Naive B cell (primary cell): ENCODE results near the gene MPP3. TPM values are rescaled to one million over a fixed set of nuclear protein-coding genes. Genes with fewer than 3 reads are reported as not detected.
"Not testable (repeated sequence)": the region's sequence is repeated elsewhere in the genome, so short reads cannot be mapped to it uniquely, and the experiment has no call there.

Experiments
- ATAC-seq, 2 donors: fragments of 150-1000 bp; cut with Tn5 transposase; 2 replicates each; pipeline ENCODE4 v1.10.0; 2021; ENCODE audit warnings: low read depth in 2 of 2, mild to moderate bottlenecking in 2 of 2, moderate library complexity in 2 of 2
- DNase-seq: peaks from one replicate; pipeline ENCODE4 v3.0.0; 2022
- H3K27ac Mint-ChIP-seq, 6 donors: one replicate each; pipeline ENCODE4 v1.8.0; 2020 to 2022; ENCODE audit warnings: mild to moderate bottlenecking in 6 of 6, mixed read lengths in 6 of 6, moderate library complexity in 5 of 6, inconsistent platforms in 2 of 6
- H3K27me3 Mint-ChIP-seq, 3 donors: one replicate each; pipeline ENCODE4 v1.8.0; 2021 to 2022; ENCODE audit warnings: mixed read lengths in 3 of 3, mild to moderate bottlenecking in 1 of 3
- H3K36me3 Mint-ChIP-seq, 2 donors: one replicate each; pipeline ENCODE4 v1.8.0; 2020 to 2022; ENCODE audit warnings: mixed read lengths in 2 of 2, inconsistent platforms in 1 of 2, mild to moderate bottlenecking in 1 of 2
- H3K4me1 Mint-ChIP-seq, 3 donors: one replicate each; pipeline ENCODE4 v1.8.0; 2020 to 2022; ENCODE audit warnings: mixed read lengths in 3 of 3, inconsistent platforms in 1 of 3, mild to moderate bottlenecking in 1 of 3, moderate library complexity in 1 of 3
- H3K4me3 Mint-ChIP-seq, 8 donors: one replicate each; pipeline ENCODE4 v1.8.0; 2020 to 2022; ENCODE audit warnings: mild to moderate bottlenecking in 8 of 8, mixed read lengths in 8 of 8, moderate library complexity in 8 of 8, inconsistent platforms in 2 of 8
- H3K9me3 Mint-ChIP-seq, 7 donors: one replicate each; pipeline ENCODE4 v1.8.0; 2020 to 2022; ENCODE audit warnings: mixed read lengths in 7 of 7, mild to moderate bottlenecking in 5 of 7, inconsistent platforms in 2 of 7, moderate library complexity in 1 of 7
- polyA plus RNA-seq, 6 donors: library from polyadenylated mRNA; unstranded; fragments of 300-500 nt; fragmentation: Illumina TruSeq; gene quantifications; one replicate each; pipeline ENCODE4 v1.2.3, GENCODE V29; 2021; ENCODE audit warnings: low read depth in 6 of 6

Gene MPP3
- polyA plus RNA-seq, 6 donors from 2014 or later, result not detected

DNA sequence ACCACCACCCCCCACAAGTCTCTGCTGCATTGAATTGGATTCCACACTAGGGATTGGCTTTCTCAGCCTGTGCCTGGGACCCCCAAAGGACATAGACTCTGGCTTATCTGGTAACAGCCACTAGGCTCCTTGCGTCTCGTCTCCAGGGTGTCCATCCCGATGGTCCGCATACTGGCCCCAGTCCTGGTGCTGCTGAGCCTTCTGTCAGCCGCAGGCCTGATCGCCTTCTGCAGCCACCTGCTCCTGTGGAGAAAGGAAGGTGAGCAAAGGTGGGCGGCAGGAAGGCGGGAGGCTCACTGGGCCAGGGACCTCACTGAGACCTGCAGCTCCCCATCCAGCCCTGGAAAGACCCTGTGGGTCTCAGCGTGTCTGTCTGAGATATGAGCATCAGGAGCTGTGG is 22.1 kb upstream of the MPP3 start:
- no peak for DNase-seq
- Mint-ChIP-seq H3K27me3 (peaks cover 19 to 70% (median 54%) of the 10 kb centered on the region in 3 donors), H3K4me1 (peaks cover 0 to 4% (median 0%) of the 10 kb centered on the region in 3 donors), H3K27ac (no peak overlapping the region), H3K4me3 (no peak overlapping the region), H3K36me3 (peaks cover 3 to 6% of the 10 kb centered on the region in 2 donors), H3K9me3 (peaks cover 0 to 7% (median 0%) of the 10 kb centered on the region in 7 donors)
- ATAC-seq, result no peak

DNA sequence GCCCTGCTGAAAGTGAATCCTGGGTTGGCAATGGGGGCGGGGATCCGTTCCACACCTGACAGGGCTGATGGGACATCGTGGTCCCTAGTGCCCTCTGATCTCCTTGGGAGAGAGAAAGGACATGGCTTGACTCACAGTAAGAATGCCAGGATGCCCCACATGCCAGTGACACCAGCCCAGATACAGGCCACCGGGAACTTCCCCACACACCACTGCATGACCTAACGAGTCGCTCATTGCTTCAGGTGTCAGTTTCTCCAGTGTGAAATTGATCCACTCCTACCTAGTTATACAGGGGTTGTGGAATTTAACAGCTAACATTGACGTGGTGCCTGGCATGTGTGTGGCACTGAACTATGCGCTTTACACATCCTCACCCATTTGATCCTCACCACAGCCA is 21.6 kb upstream of the MPP3 start:
- Mint-ChIP-seq H3K4me3 (no peak overlapping the region), H3K9me3 (peaks cover 0 to 7% (median 0%) of the 10 kb centered on the region in 7 donors), H3K27ac (no peak overlapping the region), H3K36me3 (peaks cover 3 to 6% of the 10 kb centered on the region in 2 donors), H3K4me1 (peaks cover 0 to 4% (median 0%) of the 10 kb centered on the region in 3 donors), H3K27me3 (peaks cover 19 to 70% (median 60%) of the 10 kb centered on the region in 3 donors)
- ATAC-seq (no peak), DNase-seq (no peak)

DNA sequence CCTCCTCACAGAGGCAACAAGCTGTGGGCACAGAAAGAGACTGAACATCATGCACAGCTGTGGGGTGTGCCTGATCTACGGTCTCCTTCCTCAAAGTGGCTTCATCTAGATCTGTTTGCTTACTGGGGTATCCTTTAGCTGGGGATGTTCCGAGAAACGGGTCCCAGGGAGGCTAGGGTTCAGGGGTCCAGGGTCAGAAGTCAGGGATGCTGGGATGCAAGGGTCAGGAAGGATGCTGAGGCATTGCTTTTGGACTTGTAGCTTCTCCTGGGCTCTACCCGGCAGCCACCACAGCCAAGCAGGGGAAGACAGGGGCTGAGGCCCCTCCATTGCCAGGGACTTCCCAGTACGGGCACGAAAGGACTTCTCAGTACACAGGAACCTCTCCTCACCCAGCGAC is 20.6 kb upstream of the MPP3 start:
- ATAC-seq (no peak), DNase-seq (no peak)
- Mint-ChIP-seq H3K36me3 (peaks cover 3 to 6% of the 10 kb centered on the region in 2 donors), H3K4me1 (peaks cover 0 to 4% (median 0%) of the 10 kb centered on the region in 3 donors), H3K27me3 (peaks cover 18 to 77% (median 68%) of the 10 kb centered on the region in 3 donors), H3K27ac (no peak overlapping the region), H3K9me3 (peaks cover 0 to 7% (median 0%) of the 10 kb centered on the region in 7 donors), H3K4me3 (no peak overlapping the region)

DNA sequence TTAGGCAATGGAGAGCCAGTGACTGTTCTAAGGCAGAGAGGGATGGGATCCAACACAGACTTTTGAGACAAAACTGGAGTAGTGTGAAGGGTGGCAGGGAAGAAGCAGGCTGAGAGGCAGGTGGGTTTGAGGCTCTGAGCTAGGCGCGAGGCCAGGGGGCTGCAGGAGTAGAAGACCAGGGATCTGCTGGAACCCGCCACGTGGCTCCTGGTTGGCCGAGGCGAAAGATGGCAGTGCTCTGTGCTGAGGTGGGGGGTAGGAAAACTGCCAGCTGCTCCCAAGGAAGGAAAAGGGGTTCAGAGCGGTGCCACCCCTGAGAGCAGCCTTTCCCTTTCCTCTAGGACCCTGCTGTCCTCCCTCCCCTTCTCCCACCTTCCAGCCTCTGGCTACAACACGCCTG is 19.6 kb upstream of the MPP3 start:
- no peak overlapping the region for H3K4me3 Mint-ChIP-seq
- no peak for ATAC-seq
- no peak for DNase-seq
- no peak overlapping the region for H3K27ac Mint-ChIP-seq
- peaks cover 3 to 6% of the 10 kb centered on the region in 2 donors for H3K36me3 Mint-ChIP-seq
- peaks cover 0 to 4% (median 0%) of the 10 kb centered on the region in 3 donors for H3K4me1 Mint-ChIP-seq
- H3K9me3 Mint-ChIP-seq, result peaks cover 0 to 7% (median 0%) of the 10 kb centered on the region in 7 donors
- peaks cover 21 to 74% (median 64%) of the 10 kb centered on the region in 3 donors for H3K27me3 Mint-ChIP-seq

DNA sequence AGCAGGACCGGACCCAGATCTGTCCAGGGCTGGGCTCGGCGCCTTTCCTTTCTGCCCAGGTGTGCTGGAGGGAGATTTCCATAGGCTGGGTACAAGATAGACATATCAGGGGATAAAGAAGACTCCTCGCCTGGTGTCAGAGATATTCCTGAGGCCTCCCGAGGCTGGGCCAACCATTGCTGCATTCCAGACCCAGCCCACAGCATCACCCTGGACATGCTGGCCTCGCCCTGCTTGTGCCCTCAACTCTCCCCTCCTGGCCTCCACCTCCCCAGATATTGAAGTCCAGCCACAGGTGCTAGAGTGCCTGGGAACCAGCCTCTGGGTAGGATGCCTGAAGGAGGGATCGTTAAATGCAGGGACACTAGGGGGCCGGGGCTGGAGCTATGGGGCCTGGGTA is 16.2 kb upstream of the MPP3 start:
- H3K36me3 Mint-ChIP-seq, result peaks cover 3 to 6% of the 10 kb centered on the region in 2 donors
- peaks cover 27 to 78% (median 58%) of the 10 kb centered on the region in 3 donors for H3K27me3 Mint-ChIP-seq
- H3K4me1 Mint-ChIP-seq, result peaks cover 4 to 6% (median 4%) of the 10 kb centered on the region in 3 donors
- no peak overlapping the region for H3K4me3 Mint-ChIP-seq
- no peak for DNase-seq
- H3K27ac Mint-ChIP-seq, result no peak overlapping the region
- H3K9me3 Mint-ChIP-seq, result no peaks in the 10 kb centered on the region
- no peak for ATAC-seq

DNA sequence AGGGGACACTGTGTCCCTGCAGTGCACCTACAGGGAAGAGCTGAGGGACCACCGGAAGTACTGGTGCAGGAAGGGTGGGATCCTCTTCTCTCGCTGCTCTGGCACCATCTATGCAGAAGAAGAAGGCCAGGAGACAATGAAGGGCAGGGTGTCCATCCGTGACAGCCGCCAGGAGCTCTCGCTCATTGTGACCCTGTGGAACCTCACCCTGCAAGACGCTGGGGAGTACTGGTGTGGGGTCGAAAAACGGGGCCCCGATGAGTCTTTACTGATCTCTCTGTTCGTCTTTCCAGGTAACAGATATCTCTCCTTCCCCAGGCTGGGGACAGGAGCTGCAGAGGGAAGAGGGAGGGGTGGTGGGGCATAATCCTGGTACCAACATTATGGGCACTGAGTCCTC is 15.7 kb upstream of the MPP3 start:
- ATAC-seq, result no peak
- Mint-ChIP-seq H3K27me3 (peaks cover 27 to 73% (median 57%) of the 10 kb centered on the region in 3 donors), H3K27ac (no peak overlapping the region)

DNA sequence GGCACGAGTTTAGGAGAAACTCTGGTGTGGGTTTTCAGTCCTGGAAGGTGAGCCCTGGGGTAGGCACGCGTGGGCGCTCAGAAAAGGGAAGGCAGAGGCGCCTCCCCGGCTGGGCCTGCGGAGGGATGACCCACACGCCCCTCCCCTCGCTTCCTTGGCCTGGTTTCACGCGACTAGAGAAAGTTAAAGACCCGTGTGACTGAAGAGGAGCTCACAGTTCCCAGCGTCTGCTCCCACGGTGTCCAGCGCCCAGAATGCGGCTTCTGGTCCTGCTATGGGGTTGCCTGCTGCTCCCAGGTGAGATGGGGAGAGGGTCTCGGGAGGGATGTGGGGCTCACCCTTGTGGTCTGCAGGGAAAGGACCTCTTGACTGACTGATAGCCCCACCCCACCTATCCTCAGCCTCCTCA is 14.0 kb upstream of the MPP3 start, which contains the start of gene CD300LG:
Gene CD300LG (plus strand): TSS at position 214 of the 409 bp plus-strand sequence. CDS start 41 bp downstream, at position 255.
- DNase-seq (no peak), ATAC-seq (no peak)
- no peak within 1 kb of the TSS for H3K4me3 Mint-ChIP-seq

More for the DNA sequence above, 15.7 kb upstream of the MPP3 start:
- H3K4me1 Mint-ChIP-seq, result peaks cover 4 to 6% (median 4%) of the 10 kb centered on the region in 3 donors
- no peaks in the 10 kb centered on the region for H3K9me3 Mint-ChIP-seq
- no peak overlapping the region for H3K4me3 Mint-ChIP-seq
- DNase-seq, result no peak
- peaks cover 3 to 6% of the 10 kb centered on the region in 2 donors for H3K36me3 Mint-ChIP-seq

DNA sequence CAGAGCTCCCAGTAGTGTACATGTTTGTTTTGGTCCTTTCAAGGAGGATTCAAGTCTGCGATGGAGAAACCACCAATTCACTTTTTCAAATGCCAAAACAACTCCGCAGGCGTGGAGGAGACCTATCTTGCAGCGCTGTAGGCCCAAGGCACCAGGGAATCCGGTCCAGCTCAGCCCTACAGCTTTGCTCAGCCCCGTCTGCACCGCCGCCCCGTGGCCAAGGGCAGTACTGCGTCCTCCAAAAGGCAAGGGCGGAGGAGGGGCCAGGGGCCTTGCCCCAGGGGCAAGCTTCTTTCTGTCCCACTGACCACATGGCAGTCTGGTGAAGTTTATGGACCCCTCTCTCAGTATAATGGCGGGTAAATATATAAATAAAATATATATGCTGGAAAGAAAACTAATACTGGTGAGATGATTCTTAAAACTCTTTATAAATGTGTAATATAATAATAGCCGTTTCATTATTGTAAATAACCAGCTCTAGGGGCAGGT is 13.3 kb upstream of the MPP3 start:
- no peak overlapping the region for H3K27ac Mint-ChIP-seq
- peak; percentile 57 for DNase-seq
- H3K4me3 Mint-ChIP-seq, result no peak overlapping the region

More for the DNA sequence above, 14.0 kb upstream of the MPP3 start, which contains the start of gene CD300LG:
- H3K27me3 Mint-ChIP-seq, result peaks cover 23 to 62% (median 50%) of the 10 kb centered on the region in 3 donors
- peaks cover 3 to 13% of the 10 kb centered on the region in 2 donors for H3K36me3 Mint-ChIP-seq
- H3K9me3 Mint-ChIP-seq, result peaks cover 0 to 5% (median 0%) of the 10 kb centered on the region in 7 donors
- peaks cover 3 to 6% (median 4%) of the 10 kb centered on the region in 3 donors for H3K4me1 Mint-ChIP-seq
- peak within 1 kb of the TSS in 1 of 6 donors; percentile 61 for H3K27ac Mint-ChIP-seq

DNA sequence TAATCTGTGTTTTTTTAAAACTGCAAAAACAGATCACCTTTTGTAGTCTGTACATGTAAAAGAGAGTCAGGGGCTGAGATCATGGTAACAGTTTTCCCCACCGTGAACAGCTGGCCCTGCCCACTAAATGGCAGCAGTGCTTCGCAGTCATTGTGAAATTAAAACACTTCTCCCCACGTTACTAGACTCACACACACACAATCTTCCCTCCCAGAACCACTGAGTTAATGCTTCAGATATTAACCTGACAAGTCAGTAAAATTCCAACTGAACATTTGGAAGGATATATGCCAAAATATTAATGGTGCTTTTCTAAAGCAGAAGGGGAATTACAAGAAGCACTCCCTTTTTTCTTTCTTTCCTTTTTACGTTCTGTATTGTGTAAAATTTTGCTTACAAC is 12.8 kb upstream of the MPP3 start:
- no peak overlapping the region for H3K4me3 Mint-ChIP-seq
- no peak for ATAC-seq
- peaks cover 0 to 7% of the 10 kb centered on the region in 2 donors for H3K36me3 Mint-ChIP-seq
- no peak overlapping the region for H3K27ac Mint-ChIP-seq
- peaks cover 19 to 53% (median 40%) of the 10 kb centered on the region in 3 donors for H3K27me3 Mint-ChIP-seq
- peaks cover 0 to 6% (median 4%) of the 10 kb centered on the region in 3 donors for H3K4me1 Mint-ChIP-seq
- H3K9me3 Mint-ChIP-seq, result peaks cover 0 to 5% (median 0%) of the 10 kb centered on the region in 7 donors
- DNase-seq, result no peak

More for the DNA sequence above, 13.3 kb upstream of the MPP3 start:
- Mint-ChIP-seq H3K36me3 (peaks cover 0 to 8% of the 10 kb centered on the region in 2 donors), H3K9me3 (peaks cover 0 to 5% (median 0%) of the 10 kb centered on the region in 7 donors), H3K4me1 (peaks cover 0 to 6% (median 4%) of the 10 kb centered on the region in 3 donors), H3K27me3 (peaks cover 19 to 55% (median 43%) of the 10 kb centered on the region in 3 donors)
- ATAC-seq, result peak; percentile 89 to 91

DNA sequence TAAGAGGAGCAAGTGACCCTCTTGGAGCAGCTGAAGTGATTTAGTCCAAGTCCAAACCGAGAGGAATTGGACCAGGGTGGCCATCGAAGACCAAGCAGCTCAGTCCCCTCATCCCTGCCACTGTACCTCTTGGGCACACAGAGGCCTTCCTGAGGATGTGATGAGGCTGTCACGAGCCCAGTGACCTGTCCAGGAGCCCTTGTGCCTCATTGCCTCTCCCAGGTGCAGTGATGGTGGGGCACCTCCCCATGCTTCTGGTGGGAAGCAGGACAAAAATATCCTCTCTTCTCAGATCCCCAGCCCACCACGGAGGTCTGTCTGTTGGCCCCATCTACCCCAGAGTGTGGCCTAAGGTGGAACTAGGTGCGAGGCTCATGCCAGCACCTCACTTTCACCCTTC is 11.3 kb upstream of the MPP3 start:
- H3K27ac Mint-ChIP-seq, result no peak overlapping the region
- ATAC-seq (no peak), DNase-seq (no peak)
- peaks cover 0 to 5% (median 0%) of the 10 kb centered on the region in 7 donors for H3K9me3 Mint-ChIP-seq
- H3K4me3 Mint-ChIP-seq, result no peak overlapping the region
- H3K4me1 Mint-ChIP-seq, result peaks cover 0 to 8% (median 6%) of the 10 kb centered on the region in 3 donors
- H3K36me3 Mint-ChIP-seq, result peaks cover 0 to 7% of the 10 kb centered on the region in 2 donors
- peaks cover 19 to 47% (median 36%) of the 10 kb centered on the region in 3 donors for H3K27me3 Mint-ChIP-seq

DNA sequence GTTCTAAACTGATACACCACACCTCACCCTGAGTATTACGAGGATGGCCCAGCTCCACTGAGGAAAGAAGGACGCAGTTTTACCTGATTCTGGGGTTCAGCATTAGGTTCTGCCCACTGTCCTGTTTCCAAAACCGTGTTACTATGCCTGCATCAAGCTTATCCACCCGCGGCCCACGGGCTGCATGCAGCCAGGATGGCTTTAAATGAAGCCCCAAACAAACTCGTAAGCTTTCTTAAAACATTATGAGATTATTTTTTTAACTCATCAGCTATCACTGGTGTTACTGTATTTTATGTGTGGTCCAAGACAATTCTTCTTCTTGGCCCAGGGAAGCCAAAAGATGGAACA is 10.0 kb upstream of the MPP3 start:
- ATAC-seq, result no peak
- DNase-seq, result no peak
- Mint-ChIP-seq H3K27ac (no peak overlapping the region), H3K4me3 (peak overlapping the region in 1 of 8 donors; percentile 10), H3K4me1 (peaks cover 0 to 8% (median 6%) of the 10 kb centered on the region in 3 donors), H3K27me3 (peaks cover 14 to 38% (median 28%) of the 10 kb centered on the region in 3 donors), H3K9me3 (peaks cover 0 to 5% (median 0%) of the 10 kb centered on the region in 7 donors), H3K36me3 (peaks cover 0 to 7% of the 10 kb centered on the region in 2 donors)

DNA sequence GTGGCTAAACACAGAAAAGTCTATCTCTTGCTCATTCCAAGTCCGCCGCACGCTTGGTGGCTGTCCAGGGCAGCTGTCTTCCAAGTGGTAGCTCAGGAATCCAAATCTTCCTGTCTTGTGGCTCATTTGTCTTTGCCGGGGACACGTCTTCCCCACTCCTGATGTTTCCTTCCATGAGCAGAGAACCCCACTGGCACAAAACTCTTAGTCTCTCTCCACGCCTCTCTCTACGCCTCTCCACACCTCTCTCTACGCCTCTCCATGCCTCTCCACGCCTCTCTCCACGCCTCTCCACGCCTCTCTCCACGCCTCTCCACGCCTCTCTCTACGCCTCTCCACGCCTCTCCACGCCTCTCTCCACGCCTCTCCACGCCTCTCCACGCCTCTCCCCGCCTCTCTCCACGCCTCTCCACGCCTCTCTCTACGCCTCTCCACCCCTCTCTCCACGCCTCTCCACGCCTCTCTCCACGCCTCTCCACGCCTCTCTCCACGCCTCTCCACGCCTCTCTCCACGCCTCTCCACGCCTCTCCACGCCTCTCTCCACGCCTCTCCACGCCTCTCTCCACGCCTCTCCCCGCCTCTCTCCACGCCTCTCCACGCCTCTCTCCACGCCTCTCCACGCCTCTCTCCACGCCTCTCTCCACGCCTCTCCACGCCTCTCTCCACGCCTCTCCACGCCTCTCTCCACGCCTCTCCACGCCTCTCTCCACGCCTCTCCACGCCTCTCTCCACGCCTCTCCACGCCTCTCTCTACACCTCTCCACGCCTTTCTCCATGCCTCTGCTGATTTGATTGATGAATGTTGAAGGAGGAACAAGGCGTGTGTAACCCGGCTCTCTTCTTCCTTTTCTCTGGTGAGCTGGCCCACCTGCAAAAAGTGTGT is 9.4 kb upstream of the MPP3 start:
- not testable (repeated sequence) for H3K36me3 Mint-ChIP-seq, ATAC-seq, H3K9me3 Mint-ChIP-seq, H3K4me1 Mint-ChIP-seq, DNase-seq, H3K4me3 Mint-ChIP-seq
- H3K27me3 Mint-ChIP-seq, result peaks cover 14 to 33% (median 23%) of the 10 kb centered on the region in 3 donors
- peak overlapping the region in 1 of 6 donors; percentile 93 for H3K27ac Mint-ChIP-seq

DNA sequence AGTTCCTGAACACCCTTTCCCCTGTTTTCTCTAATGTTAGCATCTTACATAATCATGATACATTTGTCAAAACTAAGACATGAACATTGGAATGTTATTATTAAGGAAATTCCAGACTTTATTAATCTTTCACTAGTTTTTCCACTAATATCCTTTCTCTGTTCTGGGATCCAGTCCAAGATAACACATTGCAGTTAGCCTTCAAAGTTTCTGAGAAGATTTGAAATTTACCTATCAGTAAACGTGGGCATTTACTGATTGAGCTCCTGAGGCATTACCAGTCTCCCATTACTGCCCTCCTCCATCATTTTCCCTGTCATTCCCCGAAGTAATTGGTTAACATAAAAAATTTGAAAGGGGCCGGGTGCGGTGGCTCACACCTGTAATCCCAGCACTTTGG is 8.3 kb upstream of the MPP3 start:
- H3K9me3 Mint-ChIP-seq, result peaks cover 0 to 5% (median 0%) of the 10 kb centered on the region in 7 donors
- H3K36me3 Mint-ChIP-seq, result peaks cover 0 to 7% of the 10 kb centered on the region in 2 donors
- no peak overlapping the region for H3K4me3 Mint-ChIP-seq
- no peak for ATAC-seq
- no peak for DNase-seq
- H3K27ac Mint-ChIP-seq, result no peak overlapping the region
- peaks cover 0 to 7% (median 0%) of the 10 kb centered on the region in 3 donors for H3K4me1 Mint-ChIP-seq
- peaks cover 13 to 33% (median 21%) of the 10 kb centered on the region in 3 donors for H3K27me3 Mint-ChIP-seq
